Small intestine (tissue), 7 donors: ENCODE measurements around the gene STIL. TPM values are rescaled to one million over a fixed set of nuclear protein-coding genes. Genes with fewer than 3 reads are reported as not detected.
A peak's percentile ranks its signal among the peaks of the same experiment; 100 is the strongest.

Experiments used
- DNase-seq, 2 donors: peaks; one replicate each; pipeline versions ENCODE4 v3.0.0 to v3.0.0-alpha.2; 2013
- FAIRE-seq: peaks from 2 replicates; lab custom pipeline; 2012; peaks lifted over from hg19 to GRCh38; lab: Jason Lieb, UNC
- H3K27ac ChIP-seq, 3 donors: one replicate each; pipeline ENCODE4 v1.5.1; 2013; ENCODE audit warnings: low read length in 2 of 3, mild to moderate bottlenecking in 2 of 3, control low read depth in 1 of 3, inconsistent platforms in 1 of 3, low read depth in 1 of 3, moderate library complexity in 1 of 3
- H3K27me3 ChIP-seq, 3 donors: one replicate each; pipeline ENCODE4 v1.6.1; 2013; ENCODE audit warnings: low read length in 3 of 3, inconsistent platforms in 1 of 3; ENCODE audit not compliant: control insufficient read depth in 3 of 3, insufficient read depth in 3 of 3
- H3K36me3 ChIP-seq, 3 donors: one replicate each; pipeline ENCODE4 v1.6.1; 2013; ENCODE audit warnings: low read length in 3 of 3, inconsistent platforms in 1 of 3, low read depth in 1 of 3, mild to moderate bottlenecking in 1 of 3, moderate library complexity in 1 of 3; ENCODE audit not compliant: control insufficient read depth in 3 of 3, insufficient read depth in 2 of 3
- H3K4me1 ChIP-seq, 3 donors: one replicate each; pipeline ENCODE4 v1.6.1; 2013; ENCODE audit warnings: low read length in 2 of 3, inconsistent platforms in 1 of 3, low read depth in 1 of 3, mild to moderate bottlenecking in 1 of 3, moderate library complexity in 1 of 3; ENCODE audit not compliant: control insufficient read depth in 3 of 3, insufficient read depth in 2 of 3
- H3K4me3 ChIP-seq, 3 donors: one replicate each; pipeline ENCODE4 v1.5.1; 2013; ENCODE audit warnings: low read length in 3 of 3, control low read depth in 1 of 3, inconsistent platforms in 1 of 3, low read depth in 1 of 3, mild to moderate bottlenecking in 1 of 3, moderate library complexity in 1 of 3
- H3K9me3 ChIP-seq, 2 donors: one replicate each; pipeline ENCODE4 v1.6.1; 2013; ENCODE audit warnings: low read depth in 1 of 2, low read length in 1 of 2; ENCODE audit not compliant: control insufficient read depth in 2 of 2, insufficient read depth in 1 of 2
- WGBS, 3 donors: extraction: QIAGEN DNeasy Blood & Tissue Kit; methylation state at CpG; one replicate each; pipeline ENCODE4 v1.1.7; 2013; 5-methylcytosine and 5-hydroxymethylcytosine counted together
- polyA plus RNA-seq, 4 donors: library from polyadenylated mRNA; stranded (reverse) in 3 of 4; unstranded in 1 of 4; fragments of 200-250 nt in 3 of 4; fragments of 120-200 nt in 1 of 4; gene quantifications; one replicate each; pipeline versions ENCODE4 v1.2.1 to v1.2.3, GENCODE V29; 2013
- donor health status: healthy with polysubstance abuse.
- donor health status: control.
- donor health status: control.
- donor health status: Bipolar disorder and iron deficiency.
- donor health status: healthy.

STIL gene
- polyA plus RNA-seq, 4 donors: 0.54 to 5.5 (median 3.2) TPM

DNA sequence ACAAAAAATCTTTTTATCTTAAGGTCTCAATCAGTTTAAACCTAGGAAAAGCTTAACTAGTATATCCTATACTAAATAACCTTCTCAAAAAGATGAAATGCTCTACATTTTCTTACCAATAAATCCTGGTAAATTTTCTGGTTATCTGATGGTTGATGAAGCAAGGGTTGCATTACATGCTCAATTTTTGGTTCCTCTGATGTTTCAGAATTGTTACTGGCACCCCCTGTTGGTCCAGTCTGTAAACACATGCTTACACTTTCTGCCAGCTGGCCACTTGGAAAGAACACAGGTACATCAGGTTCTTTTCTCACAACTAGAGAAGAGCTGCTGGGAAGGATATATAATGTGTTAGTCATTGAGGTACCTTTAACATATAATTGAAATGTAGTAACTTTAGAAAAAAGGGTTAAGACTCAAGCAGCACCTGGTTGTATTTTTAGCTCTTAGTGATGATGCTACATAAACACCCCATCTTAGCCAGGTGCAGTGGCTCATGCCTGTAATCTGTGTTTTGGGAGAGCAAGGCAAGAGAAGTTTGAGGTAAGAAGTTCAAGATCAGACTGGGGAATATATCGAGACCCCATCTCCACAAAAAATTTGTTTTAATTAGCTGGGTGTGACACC is 51.0 kb downstream of the STIL start:
- Histone ChIP-seq H3K9me3 (no peaks in the 10 kb centered on the region), H3K4me1 (no peaks in the 10 kb centered on the region), H3K27me3 (no peaks in the 10 kb centered on the region), H3K36me3 (peaks cover 0 to 8% (median 2%) of the 10 kb centered on the region in 3 donors), H3K27ac (no peak overlapping the region), H3K4me3 (no peak overlapping the region)
- DNase-seq: peak; percentile 50 to 56
- no peak for FAIRE-seq
- 87 to 100% (median 90%) methylated on average over 1 of the region's 1 CpG for WGBS, 3 donors

DNA sequence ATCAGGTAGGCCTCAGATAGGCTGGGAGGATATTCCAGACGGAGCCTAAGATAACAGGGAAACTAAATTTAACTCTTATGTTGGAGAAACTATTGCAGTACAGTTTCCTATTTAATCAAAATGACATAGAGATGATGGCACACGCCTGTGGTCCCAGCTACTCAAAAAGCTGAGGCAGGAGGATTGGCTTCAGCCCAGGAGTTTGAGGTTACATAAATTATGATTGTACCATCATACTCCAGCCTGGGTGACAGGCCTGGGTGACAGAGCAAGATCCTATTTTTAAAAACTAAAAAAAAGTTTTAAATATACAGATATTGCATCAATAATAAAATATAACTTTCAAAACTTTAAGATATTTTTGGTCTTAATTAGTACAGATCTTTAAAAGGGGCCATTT is 56.7 kb downstream of the STIL start:
- Histone ChIP-seq H3K9me3 (no peaks in the 10 kb centered on the region), H3K36me3 (peaks cover 0 to 6% (median 0%) of the 10 kb centered on the region in 3 donors), H3K27me3 (no peaks in the 10 kb centered on the region), H3K4me1 (no peaks in the 10 kb centered on the region), H3K4me3 (no peak overlapping the region), H3K27ac (no peak overlapping the region)
- DNase-seq (no peak), FAIRE-seq (no peak)
- whole genome bisulfite sequencing, 3 donors: 64 to 88% (median 74%) methylated on average over 2 of the region's 2 CpGs

DNA sequence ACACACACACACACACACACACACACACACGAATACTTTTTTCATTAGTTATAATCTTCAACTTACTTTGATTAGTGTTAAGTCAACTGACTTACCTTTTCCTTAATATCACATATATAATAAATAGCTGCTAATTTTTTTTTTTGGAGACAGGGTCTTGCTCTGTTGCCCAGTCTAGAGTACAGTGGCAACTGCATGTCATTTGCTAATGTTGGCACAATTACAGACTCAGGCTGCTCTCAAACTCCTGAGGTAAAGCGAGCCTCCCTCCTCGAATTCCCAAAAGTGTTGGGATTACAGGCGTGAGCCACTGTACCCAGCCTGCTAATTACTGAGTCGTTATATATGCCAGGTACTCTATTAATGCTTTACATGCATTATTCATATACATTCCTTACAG is 61.2 kb downstream of the STIL start:
- H3K27ac ChIP-seq: no peak overlapping the region
- no peaks in the 10 kb centered on the region for H3K9me3 ChIP-seq
- no peak for DNase-seq
- no peak for FAIRE-seq
- 91 to 94% (median 94%) methylated on average over 5 of the region's 5 CpGs for WGBS, 3 donors
- H3K27me3 ChIP-seq: no peaks in the 10 kb centered on the region
- H3K36me3 ChIP-seq: peaks cover 0 to 3% (median 0%) of the 10 kb centered on the region in 3 donors
- H3K4me3 ChIP-seq: no peak overlapping the region
- no peaks in the 10 kb centered on the region for H3K4me1 ChIP-seq

DNA sequence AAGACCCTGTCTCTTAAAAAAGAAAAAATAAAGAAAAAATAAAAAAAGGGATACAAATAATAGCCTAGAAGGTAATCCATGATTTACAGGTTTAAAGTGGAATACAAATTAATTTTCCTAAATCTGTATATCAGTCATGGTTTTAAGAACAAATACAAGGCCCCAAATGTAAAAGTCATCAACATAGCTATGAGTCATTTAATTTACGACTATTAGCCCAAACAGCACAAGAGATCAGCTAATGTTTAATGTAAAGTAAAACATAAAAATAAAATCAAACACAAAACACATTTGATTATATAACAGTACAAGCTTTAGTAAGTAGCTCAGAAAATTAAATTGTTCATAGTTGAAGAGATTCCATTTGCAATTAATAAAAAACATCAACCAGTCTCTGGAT is 61.6 kb downstream of the STIL start:
- FAIRE-seq (no peak), DNase-seq (no peak)
- no peaks in the 10 kb centered on the region for H3K4me1 ChIP-seq
- no peaks in the 10 kb centered on the region for H3K27me3 ChIP-seq
- no peaks in the 10 kb centered on the region for H3K9me3 ChIP-seq
- no peak overlapping the region for H3K27ac ChIP-seq
- H3K4me3 ChIP-seq: no peak overlapping the region
- 36 to 71% (median 57%) methylated on average over 1 of the region's 1 CpG for WGBS, 3 donors
- H3K36me3 ChIP-seq: peaks cover 0 to 3% (median 0%) of the 10 kb centered on the region in 3 donors

DNA sequence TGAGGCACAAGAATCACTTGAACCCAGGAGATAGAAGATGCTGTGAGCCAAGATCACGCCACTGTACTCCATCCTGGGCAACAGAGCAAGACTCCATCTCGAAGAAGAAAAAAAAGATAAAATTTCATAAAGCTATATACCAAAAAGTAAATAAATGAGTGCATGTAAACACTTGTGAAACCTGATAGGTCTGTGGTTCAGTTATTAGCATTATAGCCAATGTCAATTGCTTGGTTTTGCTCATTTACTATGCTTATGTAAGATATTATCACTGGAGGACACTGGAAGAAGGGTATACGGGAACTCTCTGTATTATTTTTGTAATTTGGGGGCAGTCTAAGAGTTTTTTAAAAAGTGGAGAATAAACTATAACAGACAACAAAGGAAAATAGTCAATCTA is 64.2 kb downstream of the STIL start:
- no peaks in the 10 kb centered on the region for H3K9me3 ChIP-seq
- DNase-seq: no peak
- no peak overlapping the region for H3K27ac ChIP-seq
- H3K4me3 ChIP-seq: no peak overlapping the region
- peaks cover 0 to 3% (median 0%) of the 10 kb centered on the region in 3 donors for H3K36me3 ChIP-seq
- FAIRE-seq: no peak
- 93 to 95% (median 95%) methylated on average over 3 of the region's 3 CpGs for WGBS, 3 donors
- no peaks in the 10 kb centered on the region for H3K4me1 ChIP-seq
- H3K27me3 ChIP-seq: peaks cover 0 to 3% (median 0%) of the 10 kb centered on the region in 3 donors

DNA sequence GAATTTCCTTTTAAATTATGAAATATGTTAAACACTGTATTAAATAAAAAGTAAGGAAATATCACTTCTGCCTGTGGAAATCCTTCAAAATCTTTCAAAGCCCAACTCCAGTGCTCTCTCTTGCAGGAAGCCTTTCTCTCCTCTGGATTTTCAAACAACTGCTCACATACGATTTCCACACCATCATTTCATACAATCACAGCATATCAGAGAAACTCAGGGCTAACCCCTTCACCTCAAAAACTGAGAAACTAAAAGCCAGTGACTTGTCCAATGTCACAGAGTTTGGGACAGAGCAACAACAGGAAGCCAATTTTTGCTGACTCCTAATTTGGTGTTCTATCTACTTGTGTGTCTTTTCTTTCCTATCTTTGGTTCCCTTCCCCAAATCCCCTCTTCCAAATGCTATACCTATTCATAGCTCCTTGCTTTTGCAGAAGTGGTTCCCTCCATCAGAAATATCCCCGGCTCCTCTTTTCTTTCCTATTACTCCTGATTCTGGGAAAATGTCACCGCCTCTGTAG is 69.5 kb downstream of the STIL start:
- 62 to 81% (median 62%) methylated on average over 3 of the region's 3 CpGs for WGBS, 3 donors
- DNase-seq (no peak), FAIRE-seq (no peak)
- Histone ChIP-seq H3K4me3 (no peak overlapping the region), H3K9me3 (no peaks in the 10 kb centered on the region), H3K27me3 (peaks cover 0 to 20% (median 0%) of the 10 kb centered on the region in 3 donors), H3K27ac (no peak overlapping the region), H3K4me1 (no peaks in the 10 kb centered on the region), H3K36me3 (no peaks in the 10 kb centered on the region)

DNA sequence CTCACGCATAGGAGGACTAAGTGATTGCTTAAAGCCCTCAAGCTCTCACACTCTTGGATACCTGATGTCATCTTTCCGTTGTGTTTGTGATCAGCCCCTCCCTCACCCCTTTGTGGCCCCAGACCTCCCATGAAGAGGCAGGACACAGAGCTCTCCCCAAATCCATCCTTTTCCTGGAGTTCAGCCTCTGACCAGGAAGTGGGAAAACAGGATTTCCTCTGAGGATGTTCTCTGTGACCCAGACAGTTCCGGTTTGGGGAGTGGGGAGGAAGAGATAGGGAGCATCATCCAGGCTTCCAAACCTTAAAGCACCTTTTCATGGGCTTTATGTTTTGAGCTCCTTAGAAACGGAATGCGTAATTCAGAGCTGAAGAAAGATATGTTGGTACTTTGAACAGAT is 70.0 kb downstream of the STIL start:
- no peak for FAIRE-seq
- Histone ChIP-seq H3K36me3 (no peaks in the 10 kb centered on the region), H3K9me3 (no peaks in the 10 kb centered on the region), H3K27ac (no peak overlapping the region), H3K4me3 (no peak overlapping the region), H3K4me1 (no peaks in the 10 kb centered on the region), H3K27me3 (peaks cover 0 to 23% (median 0%) of the 10 kb centered on the region in 3 donors)
- no peak for DNase-seq
- WGBS, 3 donors: 64 to 76% (median 74%) methylated on average over 5 of the region's 5 CpGs

DNA sequence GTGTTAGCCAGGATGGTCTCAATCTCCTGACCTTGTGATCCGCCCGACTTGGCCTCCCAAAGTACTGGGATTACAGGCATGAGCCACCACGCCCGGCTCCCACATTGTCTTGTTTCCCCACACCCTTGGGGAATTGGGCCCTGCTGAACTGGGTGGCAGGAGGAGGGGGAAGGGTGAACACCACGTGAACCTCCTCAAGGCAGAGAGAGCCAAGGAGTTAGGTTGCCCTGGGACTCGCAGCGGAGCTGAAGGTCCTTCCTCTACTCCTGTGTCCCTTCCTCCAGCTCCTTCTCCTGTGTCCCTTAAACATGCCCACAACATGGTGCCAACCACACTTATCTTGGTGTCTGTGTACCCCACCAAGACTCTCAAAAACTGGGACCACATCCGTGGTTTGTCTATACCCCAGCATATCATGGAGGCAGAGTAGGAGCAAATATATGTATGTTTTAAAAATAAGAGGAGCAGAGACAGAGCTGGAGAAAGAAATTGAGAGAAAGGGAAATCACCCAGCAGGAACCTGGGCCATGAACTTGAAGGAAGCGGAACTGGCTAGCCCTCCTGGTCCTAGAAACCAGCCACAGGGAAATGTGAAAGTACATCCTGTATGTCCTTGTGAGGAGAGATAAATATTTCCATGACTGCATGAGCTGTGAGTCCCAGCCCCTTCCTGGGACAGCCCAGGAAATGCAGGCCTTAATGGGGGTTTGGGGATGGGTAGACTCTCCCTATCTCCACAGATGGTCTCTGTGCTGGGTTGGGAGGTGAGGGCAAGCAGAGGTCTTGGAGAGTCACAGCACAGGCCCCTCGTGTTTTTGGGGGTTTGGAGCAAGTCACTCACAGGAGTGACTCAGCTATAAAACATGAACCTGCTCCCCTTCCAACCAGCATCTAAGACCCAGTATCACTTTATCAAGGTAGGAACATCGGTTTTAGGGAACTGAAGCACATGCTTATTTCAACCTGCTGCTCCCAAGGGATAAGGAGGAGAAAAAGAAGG is 72.5 kb downstream of the STIL start:
- FAIRE-seq (no peak), DNase-seq (no peak)
- WGBS, 3 donors: 65 to 84% (median 78%) methylated on average over 11 of the region's 11 CpGs
- H3K4me1 ChIP-seq: no peaks in the 10 kb centered on the region
- H3K36me3 ChIP-seq: no peaks in the 10 kb centered on the region
- peak overlapping the region in 1 of 3 donors; percentile 0 for H3K27ac ChIP-seq
- peaks cover 0 to 23% (median 0%) of the 10 kb centered on the region in 3 donors for H3K27me3 ChIP-seq
- H3K4me3 ChIP-seq: no peak overlapping the region
- no peaks in the 10 kb centered on the region for H3K9me3 ChIP-seq
